GM21619 (cell line): ENCODE data around the gene NFIC.

Experiments
- ATAC-seq: cut with Tn5 transposase; IDR thresholded peaks from one replicate; pipeline ENCODE4 v1.9.1; 2021; ENCODE audit not compliant: unreplicated experiment

Gene NFIC

DNA sequence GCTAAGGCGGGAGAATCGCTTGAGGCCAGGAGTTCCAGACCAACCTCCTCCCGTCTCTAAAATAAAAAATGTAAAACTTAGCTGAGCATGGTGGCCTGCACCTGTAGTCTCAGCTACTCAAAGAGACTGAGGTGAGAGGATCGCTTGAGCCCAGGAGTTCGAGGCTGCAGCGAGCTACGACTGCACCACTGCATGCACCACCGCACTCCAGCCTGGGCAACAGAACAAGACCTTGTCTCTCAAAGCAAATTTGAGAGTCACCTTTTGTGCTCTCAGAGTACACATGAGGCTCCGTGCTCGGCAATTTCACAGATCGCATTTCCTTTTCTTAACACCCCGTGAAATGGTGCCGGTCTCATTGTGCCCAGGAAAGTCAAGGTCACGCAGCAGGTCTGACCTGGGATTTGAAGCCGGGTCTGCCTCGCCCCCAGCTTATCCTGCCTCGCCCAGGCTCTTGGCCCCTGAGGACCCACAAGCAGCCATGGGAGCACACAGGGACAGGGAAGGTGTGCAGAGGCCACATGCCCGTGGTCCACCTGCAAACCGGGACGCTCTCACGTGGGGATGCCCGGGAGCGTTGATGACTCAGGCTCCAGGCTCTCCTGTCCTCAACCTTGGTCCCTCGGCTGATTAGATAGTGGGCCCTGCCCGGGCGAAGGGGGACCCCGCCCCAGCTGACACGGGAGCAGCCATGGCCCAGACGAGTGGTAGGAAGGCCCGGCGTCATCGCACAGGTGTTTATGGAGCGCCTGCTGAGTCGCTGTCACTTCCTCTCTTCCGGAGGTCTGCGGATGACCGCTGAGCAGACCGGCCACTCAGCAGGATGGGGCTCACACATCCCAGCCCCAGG lies 115.1 kb downstream of the NFIC start:
- no peak for ATAC-seq

DNA sequence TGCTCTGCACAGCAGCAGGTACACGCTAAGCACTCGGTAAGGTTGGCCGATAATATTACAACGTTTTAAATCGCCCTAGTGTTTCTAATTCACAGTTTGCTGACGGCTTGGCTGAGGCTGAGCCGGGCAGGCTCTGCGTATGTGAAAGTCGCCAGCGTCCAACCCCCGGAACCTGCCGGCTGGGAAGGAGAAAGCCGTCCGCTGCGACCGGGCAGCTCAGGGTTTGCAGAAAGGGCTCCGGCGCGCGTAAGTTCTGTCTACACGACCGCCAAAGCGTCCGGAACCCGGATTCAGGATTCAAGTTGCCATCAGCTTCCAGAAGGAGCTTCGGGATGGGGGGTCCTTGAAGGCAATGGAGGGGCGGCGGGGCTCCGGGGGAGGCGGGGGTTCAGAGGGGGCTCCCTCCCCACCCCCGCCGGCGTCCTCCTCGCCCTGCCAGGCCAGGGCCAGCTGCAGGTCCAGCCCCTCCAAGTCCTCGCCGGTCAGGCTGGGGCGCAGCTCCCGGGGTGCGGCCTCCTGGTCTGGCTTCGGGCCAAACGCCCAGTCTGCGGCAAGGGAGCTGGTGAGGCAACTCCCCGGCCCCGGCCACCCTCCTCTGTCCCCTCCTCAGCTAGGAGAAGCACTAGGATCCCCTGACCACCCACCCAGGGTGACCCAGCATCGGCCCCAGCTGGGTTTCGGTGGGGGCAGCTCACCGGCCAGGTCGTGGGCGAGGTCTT lies 116.3 kb downstream of the NFIC start:
- ATAC-seq = no peak

DNA sequence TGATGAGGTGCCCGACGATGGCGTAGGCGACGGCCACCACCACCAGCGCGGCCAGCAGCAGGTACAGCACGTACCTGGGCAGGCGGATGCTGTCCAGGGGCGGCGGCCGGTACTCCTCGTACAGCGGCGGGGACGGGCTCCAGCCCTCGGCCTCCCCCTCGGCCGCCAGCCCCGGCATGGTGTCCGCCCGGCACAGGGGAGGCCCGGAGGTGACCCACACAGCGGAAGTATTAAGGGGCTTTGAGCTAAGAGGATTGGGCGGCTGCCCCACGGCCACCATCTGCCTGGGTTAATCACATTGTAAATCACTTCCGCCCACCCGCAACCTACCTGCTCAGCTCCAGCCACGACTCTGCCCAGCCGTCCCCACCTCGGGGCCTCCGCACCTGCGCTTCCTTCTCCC lies 116.8 kb downstream of the NFIC start, which contains the start of gene SMIM44:
Gene SMIM44 (minus strand): TSS at position 216 of the 403 bp plus-strand sequence. CDS start 38 bp downstream, at position 178.
- no peak for ATAC-seq

DNA sequence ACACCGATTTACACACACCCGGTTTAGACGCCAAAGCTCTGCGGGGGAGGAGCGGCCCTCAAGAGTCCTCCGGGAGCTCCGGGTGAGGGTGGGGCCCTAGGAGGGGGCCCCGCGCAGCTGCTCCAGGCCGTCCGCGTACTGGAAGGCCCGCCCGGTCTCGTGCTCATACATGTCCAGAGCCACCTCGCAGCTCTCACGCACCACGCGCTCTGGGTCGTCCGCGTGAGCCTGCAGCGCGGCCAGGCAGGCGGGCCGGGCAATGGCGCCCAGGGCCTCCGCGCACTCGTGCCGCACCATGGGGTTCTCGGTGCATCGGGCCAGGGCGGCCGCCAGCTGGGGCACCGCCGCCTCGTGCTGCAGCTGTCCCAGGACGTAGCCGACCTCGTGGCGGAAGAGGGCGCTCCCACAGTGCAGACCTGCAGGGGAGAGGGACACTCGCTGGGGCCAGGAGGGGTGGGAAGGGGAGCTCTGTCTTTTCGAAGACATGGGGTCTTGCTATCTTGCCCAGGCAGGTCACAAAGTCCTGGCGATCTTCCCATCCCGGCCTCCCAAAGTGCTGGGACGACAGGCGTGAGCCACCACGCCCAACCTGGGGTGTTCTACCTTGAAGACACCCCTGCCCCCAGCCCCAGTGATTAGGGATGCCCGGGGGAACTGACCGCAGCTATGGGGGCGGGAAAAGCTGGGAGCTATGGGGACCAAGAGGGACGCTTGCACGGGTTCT lies 125.2 kb downstream of the NFIC start:
- ATAC-seq = no peak

DNA sequence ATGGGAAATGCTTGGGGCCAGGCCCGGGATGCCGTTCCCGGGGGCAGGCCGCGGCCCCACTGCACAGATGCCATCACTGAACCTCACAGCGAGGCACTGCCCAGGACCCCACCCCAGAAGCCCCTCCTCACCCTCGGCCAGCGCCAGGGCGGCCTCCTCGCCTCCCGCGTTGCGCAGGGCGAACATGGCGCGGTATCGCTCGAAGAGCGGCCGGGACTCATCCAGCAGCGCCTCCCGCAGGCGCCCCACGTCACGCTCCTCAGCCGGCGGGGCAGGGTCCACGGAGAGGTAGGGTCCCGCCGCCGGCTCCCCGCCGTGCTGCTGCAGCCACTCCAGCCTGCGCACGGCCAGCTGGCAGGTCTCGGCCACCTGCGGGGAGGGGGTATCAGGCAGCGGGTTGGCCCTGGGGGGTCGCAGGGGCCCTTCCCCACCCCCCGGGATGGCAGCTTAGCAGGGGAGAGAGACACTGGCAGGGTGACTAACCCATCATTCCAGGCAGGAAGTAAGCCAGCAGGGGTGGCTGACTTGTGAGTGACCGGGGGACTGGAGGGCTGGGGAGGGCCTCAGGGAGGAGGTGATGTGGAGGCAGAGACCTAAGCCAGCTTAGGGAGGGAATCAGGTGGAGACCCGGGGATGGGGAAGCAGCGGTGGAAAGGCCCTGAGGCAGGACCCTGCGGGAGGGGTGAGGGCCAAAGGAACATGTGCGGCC lies 125.9 kb downstream of the NFIC start:
- no peak for ATAC-seq

DNA sequence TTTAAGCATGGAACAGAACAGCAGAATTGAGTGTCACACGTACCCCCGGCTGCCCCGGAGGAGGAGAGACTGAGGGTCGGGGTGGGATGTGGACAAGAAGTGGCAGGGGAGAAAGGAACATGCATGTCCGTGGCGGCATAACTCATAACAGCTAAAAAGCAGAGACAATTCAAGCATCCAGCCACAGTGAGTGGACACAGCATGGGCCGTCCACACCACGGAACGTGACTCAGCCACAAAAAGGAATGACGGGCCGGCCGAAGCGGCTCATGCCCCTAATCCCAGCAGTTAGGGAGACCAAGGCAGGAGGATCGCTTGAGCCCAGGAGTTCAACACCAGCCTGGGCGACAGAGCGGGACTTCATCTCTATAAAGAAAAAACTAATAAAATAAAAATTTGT lies 126.5 kb downstream of the NFIC start:
- ATAC-seq = no peak

DNA sequence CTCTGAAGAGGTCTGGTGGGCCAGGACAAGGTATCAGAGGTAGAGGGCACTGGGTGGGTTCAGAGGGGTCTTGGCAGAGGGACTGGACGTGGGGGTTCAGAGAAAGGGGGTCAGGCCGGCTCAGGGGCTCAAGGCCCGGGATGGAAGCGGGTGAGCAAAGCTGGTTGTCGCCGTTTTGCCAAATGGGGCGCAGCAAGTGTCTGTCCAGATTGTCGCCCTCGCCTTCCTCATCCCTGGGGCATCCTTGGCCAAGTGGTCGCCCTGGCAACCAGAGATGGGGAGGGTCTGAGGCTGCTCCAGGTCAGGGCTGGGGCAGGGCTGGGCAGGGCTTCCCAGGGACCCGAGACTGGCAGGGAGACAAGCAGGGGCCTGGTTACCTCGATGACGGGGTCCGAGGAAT lies 127.3 kb downstream of the NFIC start:
- ATAC-seq = no peak

DNA sequence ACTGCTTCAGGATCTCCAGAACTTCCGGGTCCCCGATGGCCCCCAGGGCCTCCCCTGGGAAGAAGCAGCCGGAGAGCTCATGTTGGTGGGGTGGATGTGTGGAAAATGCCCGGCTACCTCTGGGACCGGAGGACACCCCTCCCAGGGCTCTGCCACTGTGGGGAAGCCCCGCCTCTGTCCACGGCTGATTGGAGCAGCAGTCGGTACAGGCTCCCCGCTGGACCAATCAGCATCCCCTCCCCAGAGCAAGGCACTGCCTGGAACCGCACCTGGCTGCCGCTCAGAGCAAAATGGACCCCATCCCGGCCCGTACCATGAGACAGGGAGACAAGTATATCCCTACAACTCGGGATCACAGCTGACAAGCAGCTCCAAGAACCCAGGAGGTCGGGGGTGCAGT lies 127.7 kb downstream of the NFIC start:
- no peak for ATAC-seq

DNA sequence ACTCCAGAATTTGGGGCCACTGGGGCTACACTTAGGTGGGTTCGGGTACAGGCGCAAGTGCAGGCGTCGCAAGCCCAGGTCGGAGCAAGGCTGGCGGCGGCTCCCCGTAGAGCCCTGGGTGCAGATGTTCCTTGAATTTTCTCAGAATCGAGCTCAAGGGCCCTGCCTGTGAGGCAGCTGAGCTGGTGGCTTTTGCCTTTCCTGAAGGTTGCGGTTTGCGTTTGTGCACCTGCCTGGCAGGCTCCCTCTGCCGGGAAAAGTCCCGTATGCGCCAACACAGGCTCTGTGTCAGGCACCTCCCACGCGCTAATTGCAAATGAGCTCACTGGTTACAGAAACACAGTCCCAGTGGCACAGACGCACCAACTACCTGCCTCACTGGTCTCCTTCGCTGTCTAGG lies 128.2 kb downstream of the NFIC start:
- no peak for ATAC-seq

DNA sequence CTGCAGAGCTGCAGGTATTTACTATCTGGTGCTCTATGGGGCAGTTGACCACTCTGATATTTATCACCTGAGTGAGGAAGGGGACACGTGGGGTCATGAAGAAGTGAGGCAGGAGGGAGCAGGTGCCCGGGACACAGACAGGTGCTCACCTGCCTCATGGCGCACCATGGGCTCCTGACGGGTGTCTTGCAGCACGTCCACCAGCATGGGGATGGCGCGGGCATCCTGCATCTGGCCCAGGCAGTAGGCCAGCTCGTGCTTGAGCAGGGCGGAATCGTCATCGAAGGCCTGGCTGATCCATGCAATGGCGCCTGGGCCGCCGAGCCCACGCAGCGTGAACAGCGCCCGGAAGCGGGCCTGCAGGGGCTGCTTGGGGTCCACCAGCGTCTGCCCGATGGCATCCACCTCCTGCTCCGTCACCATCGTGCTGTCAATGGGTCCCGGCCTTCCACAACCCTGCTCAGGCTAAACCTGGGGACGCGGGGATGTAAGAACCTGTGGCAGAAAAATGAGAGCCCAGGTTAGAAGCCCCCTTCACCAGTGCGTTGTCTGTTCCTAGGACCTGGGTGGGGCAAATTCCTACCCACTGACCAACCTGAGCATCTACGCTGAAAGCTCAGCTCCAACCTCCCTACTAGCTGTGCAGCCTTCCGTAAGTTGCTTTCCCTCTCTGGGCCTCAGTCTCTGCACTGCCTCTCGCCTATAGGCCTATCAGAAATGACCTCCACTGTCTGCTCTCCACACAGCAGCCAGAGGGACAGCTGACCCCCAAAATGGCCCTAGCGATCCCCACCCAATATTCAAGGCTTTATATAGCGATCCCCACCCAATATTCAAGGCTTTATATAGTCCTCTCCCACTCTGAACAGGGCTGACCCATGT lies 130.2 kb downstream of the NFIC start:
- ATAC-seq = no peak

DNA sequence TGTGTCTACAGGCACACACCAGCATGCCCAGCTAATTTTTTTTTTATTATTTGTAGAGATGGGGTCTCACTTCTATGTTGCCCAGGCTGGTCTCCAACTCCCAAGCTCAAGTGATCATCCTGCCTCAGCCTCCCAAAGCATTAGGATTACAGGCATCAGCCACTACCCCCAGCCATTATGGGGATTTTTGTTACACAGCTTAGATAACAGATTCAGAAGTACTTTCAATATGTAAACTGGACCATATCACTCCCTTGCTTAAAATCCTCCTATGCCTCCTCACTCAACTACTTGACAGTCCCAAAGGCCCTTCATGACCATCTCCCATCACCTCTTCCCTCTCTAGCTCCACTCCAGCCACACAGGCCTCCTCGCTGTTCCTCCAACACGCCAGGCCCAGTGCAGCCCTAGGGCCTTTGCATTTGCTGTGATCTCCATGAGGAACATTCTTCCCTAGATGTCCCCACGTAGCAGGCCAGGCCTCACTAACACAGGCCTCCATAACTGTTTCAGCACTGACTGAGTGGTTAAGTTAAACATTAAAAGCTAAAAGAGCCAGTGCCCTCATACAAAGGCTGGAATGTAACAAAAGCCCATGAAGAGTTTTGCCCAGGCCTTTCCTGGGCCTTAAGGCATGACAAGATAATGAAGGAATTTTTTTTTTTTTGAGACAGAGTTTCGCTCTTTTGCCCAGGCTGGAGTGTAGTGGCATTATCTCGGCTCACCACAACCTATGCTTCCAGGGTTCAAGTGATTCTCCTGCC lies 131.6 kb downstream of the NFIC start:
- no peak for ATAC-seq

DNA sequence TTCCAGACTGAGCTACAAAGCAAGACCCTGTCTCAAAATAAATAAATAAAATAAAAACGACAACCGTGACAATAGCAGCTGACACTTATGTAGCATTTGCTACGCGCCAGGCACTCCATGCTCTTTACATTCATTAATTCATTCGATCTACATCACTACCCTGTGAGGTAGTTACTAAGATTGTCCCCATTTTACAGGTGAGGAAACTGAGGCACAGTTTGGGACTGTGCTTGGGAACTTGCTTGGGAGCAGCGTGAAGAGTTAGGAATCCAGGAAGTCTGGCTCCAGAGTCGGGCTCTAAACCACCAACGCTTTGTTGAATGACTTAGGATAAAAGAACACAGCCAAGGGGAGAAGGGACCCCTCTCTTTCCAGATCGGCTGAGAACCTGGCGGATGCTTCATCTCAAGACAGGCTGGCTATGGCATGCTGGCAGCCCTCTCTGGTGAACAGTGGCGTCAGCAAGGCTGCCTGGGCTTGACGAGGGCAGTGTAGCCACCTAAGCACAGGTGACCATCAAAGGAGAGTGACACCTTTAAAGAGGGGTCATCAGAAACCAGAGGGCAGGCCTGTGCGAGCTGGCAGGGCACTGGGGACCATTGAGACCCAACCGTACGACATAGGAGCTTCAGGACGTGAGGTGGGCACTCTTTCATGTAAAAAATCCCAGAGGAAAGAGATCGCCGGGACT lies 133.5 kb downstream of the NFIC start:
- no peak for ATAC-seq

DNA sequence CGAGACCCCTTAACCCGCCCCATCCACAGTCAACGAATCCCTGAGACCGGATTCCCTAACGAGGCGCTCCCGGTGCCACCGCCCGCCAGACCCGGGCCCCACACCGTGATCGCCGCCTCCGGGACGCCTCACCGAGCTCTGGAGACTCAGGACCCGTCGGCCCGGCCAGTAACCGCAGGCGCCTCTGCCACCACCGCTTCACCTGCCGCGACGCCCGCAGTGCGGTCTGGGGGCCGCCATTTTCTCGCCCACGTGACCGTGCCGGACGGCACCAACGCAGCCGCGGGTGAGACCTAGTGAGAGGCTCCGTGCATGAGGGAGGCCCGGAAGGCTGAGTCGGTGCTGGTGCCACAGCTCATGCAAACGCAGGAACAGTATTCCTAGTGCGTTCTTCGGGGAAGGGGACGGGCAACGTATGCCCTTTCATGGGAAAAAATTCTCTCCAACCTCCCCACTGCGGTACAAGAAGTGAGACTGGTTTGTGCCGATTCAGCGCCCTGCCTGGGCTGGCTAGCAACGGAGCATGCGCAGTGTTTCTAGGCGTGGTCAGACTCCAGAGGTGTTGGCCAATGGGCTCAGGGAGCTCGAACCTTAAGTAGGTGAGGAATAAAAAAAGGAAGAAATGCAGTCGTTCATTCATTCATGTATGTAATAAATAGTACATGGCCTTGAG lies 134.2 kb downstream of the NFIC start, which contains the start of gene DOHH:
Gene DOHH (minus strand): TSS at position 246 of the 673 bp plus-strand sequence. CDS start 3,860 bp downstream, outside the sequence.
- ATAC-seq = peak; percentile 78

DNA sequence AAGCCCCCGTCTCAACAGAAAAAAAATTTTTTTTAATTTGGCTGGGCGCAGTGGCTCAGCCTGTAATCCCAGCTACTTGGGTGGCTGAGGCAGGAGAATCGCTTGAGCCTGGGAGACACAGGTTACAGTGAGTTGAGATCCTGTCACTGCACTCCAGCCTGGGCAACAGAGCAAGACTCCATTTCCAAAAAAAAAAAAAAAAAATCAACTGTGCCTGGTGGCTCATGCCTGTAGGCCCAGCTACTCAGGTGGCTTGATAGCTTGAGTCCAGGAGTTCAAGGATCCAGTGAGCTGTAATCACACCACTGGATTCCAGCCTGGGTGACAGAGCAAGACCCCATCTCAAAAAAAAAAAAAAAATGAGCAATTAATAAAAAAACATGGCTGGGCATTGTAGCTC lies 135.4 kb downstream of the NFIC start:
- ATAC-seq = no peak

DNA sequence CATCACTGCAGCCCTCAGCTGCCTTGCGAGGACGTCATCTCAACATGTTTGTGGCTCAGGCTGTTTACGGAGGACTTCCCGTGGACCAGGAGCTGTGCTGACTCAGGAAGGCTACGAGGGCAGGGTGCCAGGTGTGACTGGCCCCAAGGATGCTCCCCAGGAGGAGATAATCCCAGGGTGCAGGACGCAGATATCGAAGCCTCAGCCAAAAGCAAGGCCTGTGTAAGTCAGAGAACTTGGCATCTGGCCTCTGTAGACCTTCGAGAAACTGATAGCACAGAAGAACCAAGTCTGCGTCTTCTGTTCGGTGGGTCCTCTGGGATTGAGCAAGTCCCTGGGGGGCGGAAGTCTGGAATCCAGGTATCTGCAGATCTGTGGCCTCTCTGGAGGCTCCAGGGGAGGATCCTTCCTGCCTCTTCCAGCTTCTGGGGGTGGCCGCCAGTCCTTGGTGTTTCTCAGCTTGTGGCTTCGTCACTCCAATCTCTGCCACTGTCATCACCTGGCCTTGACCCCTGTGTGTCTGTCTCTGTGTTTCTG lies 136.7 kb downstream of the NFIC start:
- no peak for ATAC-seq

DNA sequence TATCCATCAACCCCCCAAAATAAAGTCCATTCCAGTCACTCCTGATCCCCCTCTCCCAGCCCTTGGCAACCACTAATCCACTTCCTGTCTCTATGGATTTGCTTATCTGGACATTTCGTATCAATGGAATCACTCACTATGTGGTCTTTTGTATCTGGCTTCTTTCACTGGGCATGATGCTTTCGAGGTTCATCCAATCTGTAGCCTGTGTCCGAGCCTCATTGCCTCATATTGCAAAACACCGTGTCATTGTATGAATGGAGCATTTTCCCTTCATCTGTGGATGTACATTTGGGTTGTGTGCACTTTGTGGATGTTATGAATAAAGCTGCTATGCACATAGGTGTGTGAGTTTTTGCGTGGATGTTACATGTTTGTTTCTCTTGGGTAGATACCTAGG lies 138.4 kb downstream of the NFIC start:
- no peak for ATAC-seq

DNA sequence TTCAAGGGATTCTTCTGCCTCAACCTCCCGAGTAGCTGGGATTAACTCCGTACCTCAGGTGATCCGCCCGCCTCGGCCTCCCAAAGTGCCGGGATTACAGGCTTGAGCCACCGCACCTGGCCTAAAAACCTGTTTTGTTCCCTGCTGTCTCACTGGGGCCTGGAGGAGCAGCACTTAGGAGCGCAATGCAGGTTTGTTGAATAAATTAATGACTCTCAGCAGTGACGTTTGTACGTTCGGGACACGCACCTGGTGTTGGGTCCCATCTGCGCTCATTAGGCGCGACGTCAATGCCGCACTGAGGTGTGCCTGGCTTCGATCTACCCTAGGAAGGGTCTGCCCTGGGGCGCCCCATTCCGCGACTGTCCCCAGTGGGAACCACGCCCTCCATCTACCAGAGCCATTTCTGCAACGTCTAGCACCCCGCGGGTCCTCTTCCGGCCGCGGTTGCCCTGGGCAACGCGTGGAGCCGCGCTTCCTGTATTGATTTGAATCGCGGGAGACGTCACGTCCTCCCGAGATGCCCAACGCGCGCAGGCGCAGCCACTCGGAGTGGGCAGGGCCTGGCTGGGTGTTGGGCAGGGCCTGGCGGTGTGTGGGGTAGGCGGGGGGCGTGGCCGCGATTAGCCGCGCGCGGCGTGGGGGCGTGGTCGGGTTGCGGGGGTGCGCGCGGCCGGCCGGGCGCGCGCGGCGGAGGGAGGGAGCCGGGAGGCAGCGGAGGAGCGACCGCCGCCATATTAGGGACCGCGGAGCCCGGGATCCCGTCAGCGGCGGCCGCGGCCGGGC lies 139.4 kb downstream of the NFIC start, which contains the start of gene FZR1:
Gene FZR1 (plus strand): TSS at position 714 of the 786 bp plus-strand sequence. CDS start 16,679 bp downstream, outside the sequence.
- ATAC-seq = peak; percentile 73
